ENCODE measurements around the gene SNX3. TPM values are rescaled to one million over a fixed set of nuclear protein-coding genes. Genes with fewer than 3 reads are reported as not detected.

SNX3 gene
- polyA plus RNA-seq, 1 donor from 2014 or later = 135 TPM

DNA sequence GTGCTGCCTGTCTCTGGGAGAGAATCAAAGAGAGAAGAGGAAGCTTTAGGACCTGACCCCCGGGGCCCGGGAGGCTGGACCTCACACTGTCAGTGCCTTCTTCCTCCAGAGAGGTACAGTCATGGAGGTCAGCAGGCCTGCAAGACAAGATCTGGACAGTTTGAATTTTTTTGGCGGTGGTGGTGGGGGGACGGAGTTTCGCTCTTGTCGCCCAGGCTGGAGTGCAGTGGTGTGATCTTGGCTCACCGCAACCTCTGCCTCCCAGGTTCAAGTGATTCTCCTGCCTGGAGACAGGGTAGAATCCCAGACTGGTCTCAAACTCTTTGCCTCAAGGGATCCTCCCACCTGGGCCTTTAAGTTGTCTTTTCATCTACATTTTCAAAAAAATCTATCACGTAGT, 60.7 kb downstream of the SNX3 start:
- Histone ChIP-seq H3K9me3 (ENCODE audit: low read length) (no peaks in the 10 kb centered on the region), H3K9me2 (ENCODE audit: insufficient read depth, low read length) (no peaks in the 10 kb centered on the region), H4K20me1 (ENCODE audit: insufficient read depth) (no peaks in the 10 kb centered on the region), H3K4me3 (ENCODE audit: low read length) (no peak overlapping the region), H3K9ac (ENCODE audit: low read length) (no peak overlapping the region), H3F3A (ENCODE audit: insufficient read depth, low read length, poor library complexity, severe bottlenecking) (no peaks in the 10 kb centered on the region), H3K27ac (ENCODE audit: low read length) (no peak overlapping the region), H3K4me2 (ENCODE audit: low read length) (no peak overlapping the region), H3K36me3 (ENCODE audit: insufficient read depth, low read length) (no peaks in the 10 kb centered on the region), H3K79me2 (replicated peaks; ENCODE audit: insufficient read depth, low read length) (no peaks in the 10 kb centered on the region), H2AFZ (ENCODE audit: low read depth, low read length) (no peak overlapping the region), H3K27me3 (ENCODE audit: insufficient read depth, low read depth, low read length) (no peaks in the 10 kb centered on the region)
- TF ChIP-seq EP300 (conservative IDR thresholded peaks at IDR 0.05; ENCODE audit: poor library complexity, severe bottlenecking) = no peak
- TF ChIP-seq REST (IDR thresholded peaks at IDR 0.05; ENCODE audit: borderline replicate concordance) = no peak
- no peak for TF ChIP-seq TAF1 (IDR thresholded peaks at IDR 0.05; ENCODE audit: low read depth)
- TF ChIP-seq EZH2 (IDR thresholded peaks at IDR 0.05; ENCODE audit: borderline replicate concordance, insufficient read depth, low read length, poor library complexity, severe bottlenecking) = no peak

DNA sequence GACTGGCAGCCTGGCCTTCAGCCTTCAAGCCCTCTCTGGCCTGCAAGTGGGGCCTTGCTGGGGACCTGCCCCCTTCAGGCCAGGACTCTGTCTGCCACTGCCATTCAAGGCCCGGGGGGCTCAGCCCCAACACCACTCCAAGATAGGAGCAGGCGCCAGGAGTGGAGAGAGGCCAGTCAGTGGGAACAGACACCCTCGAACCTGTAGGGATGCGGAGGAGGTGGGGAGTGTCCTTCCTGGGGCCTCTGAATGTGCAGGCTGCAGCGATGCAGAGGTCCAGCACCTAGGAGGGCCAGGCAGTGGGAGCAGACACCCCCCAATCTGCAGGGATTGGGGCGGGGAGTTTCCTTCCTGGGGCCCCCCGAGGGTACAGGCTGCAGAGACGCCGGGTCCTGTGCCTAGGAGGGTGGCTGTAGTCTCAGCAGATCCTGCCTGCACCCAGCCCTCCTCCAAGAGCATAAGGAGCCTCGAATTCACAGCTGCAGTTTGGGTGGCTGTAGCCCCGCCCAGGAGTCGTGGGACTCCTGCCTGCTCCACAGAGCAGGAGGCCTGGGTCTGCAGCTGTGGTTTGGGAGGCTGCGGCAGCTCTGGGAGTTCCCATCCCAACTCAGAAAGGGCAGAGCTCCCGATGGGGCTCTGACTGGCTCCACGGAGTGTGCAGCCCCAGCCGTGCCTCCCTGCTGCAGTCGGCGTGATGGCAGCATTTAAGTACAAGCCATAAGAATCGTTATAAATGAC, 61.9 kb downstream of the SNX3 start:
- H3K79me2 ChIP-seq (replicated peaks; ENCODE audit: insufficient read depth, low read length) = no peaks in the 10 kb centered on the region
- H3K9me2 ChIP-seq (ENCODE audit: insufficient read depth, low read length) = no peaks in the 10 kb centered on the region
- no peak overlapping the region for H3K4me2 ChIP-seq (ENCODE audit: low read length)
- no peaks in the 10 kb centered on the region for H3K9me3 ChIP-seq (ENCODE audit: low read length)
- H4K20me1 ChIP-seq (ENCODE audit: insufficient read depth) = no peaks in the 10 kb centered on the region
- H3K27ac ChIP-seq (ENCODE audit: low read length) = no peak overlapping the region
- TF ChIP-seq EP300 (conservative IDR thresholded peaks at IDR 0.05; ENCODE audit: poor library complexity, severe bottlenecking) (no peak), POLR2AphosphoS5 (IDR thresholded peaks at IDR 0.05) (no peak), REST (IDR thresholded peaks at IDR 0.05; ENCODE audit: borderline replicate concordance) (no peak), MXI1 (conservative IDR thresholded peaks at IDR 0.05; ENCODE audit: poor library complexity, severe bottlenecking) (no peak), EZH2 (IDR thresholded peaks at IDR 0.05; ENCODE audit: borderline replicate concordance, insufficient read depth, low read length, poor library complexity, severe bottlenecking) (no peak), CTCF (IDR thresholded peaks at IDR 0.05; ENCODE audit: poor library complexity, severe bottlenecking) (no peak), TAF1 (IDR thresholded peaks at IDR 0.05; ENCODE audit: low read depth) (no peak), SMC3 (conservative IDR thresholded peaks at IDR 0.05; ENCODE audit: poor library complexity) (no peak), RAD21 (conservative IDR thresholded peaks at IDR 0.05) (no peak)
- no peak overlapping the region for H3K4me3 ChIP-seq (ENCODE audit: low read length)
- H3K9ac ChIP-seq (ENCODE audit: low read length) = no peak overlapping the region
- no peaks in the 10 kb centered on the region for H3K36me3 ChIP-seq (ENCODE audit: insufficient read depth, low read length)
- H3K27me3 ChIP-seq (ENCODE audit: insufficient read depth, low read depth, low read length) = no peaks in the 10 kb centered on the region
- no peaks in the 10 kb centered on the region for H3F3A ChIP-seq (ENCODE audit: insufficient read depth, low read length, poor library complexity, severe bottlenecking)
- H2AFZ ChIP-seq (ENCODE audit: low read depth, low read length) = no peak overlapping the region
